ENCODE results near the gene LRCH1.

DNA sequence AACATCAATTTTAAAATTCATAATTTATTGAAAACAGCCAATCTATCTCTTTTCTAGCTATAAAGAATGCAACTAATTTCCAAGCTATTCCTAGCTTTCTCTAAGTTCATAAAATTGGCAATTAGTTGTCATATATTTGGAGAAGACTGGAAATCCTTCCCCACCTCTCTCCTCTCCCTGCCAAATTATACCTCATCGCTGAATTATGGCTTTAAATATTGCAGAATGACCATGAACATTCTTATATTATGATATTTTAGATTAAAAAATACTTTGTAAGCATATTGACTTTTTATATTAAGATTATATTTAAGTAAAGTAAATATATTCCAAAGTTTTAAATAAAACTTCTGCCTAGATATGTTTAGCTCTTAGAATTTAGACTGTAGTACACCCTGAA, 185.8 kb downstream of the LRCH1 start:
- TF ChIP-seq EZH2 (IDR thresholded peaks at IDR 0.05; ENCODE audit: insufficient read depth, poor library complexity, severe bottlenecking), result no peak
- TF ChIP-seq EZH2phosphoT487 (IDR thresholded peaks at IDR 0.05; ENCODE audit: insufficient read depth, low read depth), result no peak
